Calu3 (cell line): ENCODE data around the gene KCNE2. TPM values are rescaled to one million over a fixed set of nuclear protein-coding genes. Genes with fewer than 3 reads are reported as not detected.

ENCODE experiments used
- total RNA-seq: library from RNA; stranded (reverse); gene quantifications from 2 replicates; pipeline ENCODE4 v1.2.3, GENCODE V29; 2022

Gene KCNE2
- total RNA-seq, 1 experiment from 2014 or later, result not detected

Other genes with a start within 250 kb of the KCNE2 start
- 1.5 and 12.9 TPM in 2 replicates for gene SMIM11, start 11.5 kb downstream of the KCNE2 start, total RNA-seq
- not detected in 2 replicates for gene SMIM34, start 59.9 kb downstream of the KCNE2 start, total RNA-seq
- gene KCNE1, start 148.2 kb downstream of the KCNE2 start, total RNA-seq, result 0.28 TPM in 1 of 2 replicates, not detected in the other